Mucosa of gallbladder (tissue), 1 donor: Measurements from ENCODE around the gene BLACAT1. TPM values are rescaled to one million over a fixed set of nuclear protein-coding genes. Genes with fewer than 3 reads are reported as not detected.

Experiments used
- DNase-seq: peaks from one replicate; pipeline ENCODE4 v3.0.0-alpha.2; 2020; ENCODE audit warnings: low spot score
- total RNA-seq: library from RNA; stranded (reverse); gene quantifications from one replicate; pipeline ENCODE4 v1.2.1, GENCODE V29; 2021
- donor health status: DM: no; HTN: no; CAD: no.

BLACAT1 gene
- total RNA-seq, 1 donor from 2014 or later, result 0.81 TPM

DNA sequence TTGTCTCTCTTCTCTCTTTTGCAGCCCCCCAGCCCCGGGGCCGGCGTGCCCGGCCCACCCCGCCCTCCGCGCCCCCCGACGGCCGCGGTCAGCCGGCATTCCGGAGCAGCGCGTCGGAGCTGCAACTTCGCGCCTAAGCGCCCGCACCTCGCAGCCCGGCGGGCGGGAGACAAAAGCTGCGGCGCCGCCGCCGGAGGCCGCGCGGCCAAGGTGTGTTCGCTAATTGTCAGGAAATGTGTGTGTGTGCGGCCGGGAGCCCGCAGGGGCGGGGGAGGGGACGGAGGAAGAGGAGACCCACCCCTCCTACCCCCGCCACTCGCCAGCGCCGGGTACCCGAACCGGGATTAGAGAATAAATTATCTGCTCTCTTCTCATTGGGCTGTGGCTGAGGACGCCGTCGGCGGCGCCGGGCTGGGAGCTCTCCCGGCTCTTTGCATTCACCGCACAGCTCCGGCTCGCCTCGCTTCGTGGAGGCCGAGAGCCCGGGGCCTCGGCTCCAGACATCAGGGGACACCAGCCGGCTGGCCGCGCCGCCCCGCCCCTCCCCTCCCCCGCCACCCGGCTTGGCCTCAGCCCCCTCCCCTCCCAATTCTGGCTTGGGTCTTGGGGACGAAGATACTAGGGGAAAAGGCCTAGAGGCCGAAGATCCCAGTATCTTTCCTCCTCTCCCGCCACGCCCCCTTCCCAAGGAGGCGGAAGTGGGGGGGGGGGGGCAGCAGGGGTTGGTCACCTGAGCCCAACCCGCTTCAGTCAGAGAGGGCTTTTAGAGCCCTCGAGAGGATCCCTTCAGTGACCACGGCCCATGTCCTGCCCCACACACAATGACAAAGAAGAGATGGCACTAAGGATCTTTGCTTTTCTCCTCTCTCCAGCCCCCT, 1.3 kb upstream of the BLACAT1 start:
- DNase-seq, result no peak

DNA sequence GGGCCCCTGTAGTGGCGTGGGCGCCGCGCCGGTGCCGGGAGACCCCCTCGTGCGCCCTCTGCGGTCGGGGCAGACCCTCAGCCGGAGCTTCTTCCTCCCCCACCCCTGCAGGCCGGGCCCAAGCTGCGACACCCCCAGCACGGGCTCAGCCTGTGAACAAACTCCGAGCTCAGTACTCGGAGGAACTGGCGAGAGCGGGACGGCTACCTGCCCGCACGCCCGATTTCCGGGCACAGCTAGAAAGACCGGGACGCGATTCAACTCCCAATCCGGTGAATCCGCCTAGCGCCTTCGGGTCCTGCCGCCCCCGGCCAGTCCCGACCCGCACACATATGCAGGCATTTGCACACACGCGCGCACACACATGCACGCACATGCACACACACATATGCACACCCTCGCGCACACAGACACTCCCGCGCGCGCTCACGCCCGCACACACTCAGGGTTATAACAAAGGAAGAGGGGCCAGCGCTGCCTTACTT, 580 bp upstream of the BLACAT1 start:
- no peak for DNase-seq

DNA sequence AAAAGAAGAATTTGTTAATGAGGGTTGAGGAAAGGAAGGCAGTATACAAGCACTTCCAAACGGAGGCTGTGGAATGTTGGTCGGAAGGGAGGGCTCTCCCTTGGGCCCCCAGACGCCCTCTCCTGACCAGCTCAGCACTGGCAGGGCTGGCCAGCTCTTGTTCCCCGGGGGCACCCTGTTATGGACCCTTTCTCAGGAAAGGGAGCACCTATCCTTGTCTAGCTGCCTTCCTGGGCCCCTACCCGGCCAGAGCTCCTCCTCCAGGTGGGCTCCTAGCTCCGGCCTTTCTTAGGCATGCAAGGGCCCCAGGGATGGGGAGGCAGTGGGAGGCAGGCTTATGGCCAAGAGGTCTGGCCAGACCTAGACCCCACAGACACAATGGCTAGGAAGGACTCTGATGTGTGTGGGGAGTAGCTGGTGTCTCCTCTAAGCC, 926 bp downstream of the BLACAT1 start:
- DNase-seq, result no peak

DNA sequence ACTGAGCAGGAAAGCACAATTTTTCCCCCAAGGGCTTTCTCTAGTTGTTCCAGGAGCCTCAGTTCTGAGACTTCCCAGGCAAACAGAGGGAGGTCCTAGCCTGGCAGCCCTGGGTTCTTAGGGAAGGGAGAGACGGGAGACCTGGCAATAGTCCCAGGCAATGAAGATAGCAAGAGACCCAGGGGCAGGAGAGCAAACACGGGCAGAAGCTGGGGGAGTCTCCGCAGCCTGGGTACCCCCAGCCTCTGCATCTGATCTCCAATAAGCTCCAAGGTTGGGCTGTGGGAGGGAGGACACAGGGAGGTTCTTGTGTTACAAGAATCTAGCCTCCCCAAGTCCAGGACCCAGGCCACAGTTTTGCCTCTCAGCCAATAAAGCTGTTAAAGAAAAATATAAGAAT, 2.4 kb downstream of the BLACAT1 start:
- DNase-seq, result no peak

DNA sequence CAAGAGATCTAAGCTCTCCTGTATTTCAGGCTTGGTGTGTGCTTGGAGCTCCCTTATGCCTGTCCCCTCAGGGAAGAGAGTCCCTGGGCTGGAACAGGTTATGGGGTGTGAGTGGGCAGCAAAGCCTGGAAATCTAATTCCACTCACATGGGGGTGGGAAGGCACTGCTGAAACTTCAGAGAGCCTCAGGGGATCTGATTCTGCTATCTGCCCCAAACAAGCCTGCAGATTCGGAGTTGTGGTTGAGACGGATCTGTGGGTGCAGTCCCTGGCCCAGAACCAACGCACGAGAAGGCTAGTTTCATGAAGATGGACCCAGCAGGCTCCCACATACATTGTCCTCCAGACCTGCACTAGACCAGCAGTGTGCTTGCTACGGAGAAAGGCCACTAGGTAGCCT, 2.9 kb downstream of the BLACAT1 start:
- DNase-seq, result no peak

DNA sequence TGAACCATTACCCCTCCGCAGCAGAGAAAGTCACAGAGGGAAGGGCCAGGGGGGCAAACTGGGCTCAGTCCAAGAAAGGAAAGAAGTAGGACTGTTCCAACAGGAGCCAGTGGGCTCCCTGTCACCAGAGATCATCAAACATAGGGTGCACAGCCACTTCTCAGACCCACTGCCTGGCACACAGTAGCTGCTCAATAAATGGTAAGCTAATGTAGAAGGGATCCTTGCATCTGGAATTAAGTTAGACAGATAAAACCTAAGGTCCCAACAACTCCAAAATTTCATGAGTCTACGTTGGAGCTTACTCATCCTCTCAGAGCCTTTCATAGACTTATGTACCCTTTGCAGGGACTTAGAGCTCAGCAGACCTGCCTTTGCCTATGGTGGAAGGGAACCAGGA, 3.5 kb downstream of the BLACAT1 start:
- DNase-seq, result no peak

DNA sequence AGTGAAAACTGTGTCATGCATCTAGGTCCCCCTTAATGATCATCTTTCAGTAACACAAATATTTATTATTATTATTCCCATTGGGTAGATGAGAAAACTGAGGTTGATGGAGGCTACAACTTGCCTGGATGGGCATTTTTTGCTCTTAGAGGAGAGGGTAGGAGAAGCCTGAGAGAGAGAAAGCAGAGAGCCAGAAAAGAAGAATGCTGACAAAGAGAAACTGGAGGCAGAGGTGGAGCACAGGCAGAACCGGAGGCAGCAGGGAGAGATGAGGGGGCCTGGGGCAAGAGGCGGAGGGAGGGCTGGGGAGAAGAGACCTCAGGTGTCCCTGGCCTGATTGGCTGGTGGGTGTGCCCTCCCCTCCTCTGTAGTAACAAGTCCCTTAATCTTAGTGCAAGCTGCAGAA, 4.1 kb downstream of the BLACAT1 start:
- no peak for DNase-seq

DNA sequence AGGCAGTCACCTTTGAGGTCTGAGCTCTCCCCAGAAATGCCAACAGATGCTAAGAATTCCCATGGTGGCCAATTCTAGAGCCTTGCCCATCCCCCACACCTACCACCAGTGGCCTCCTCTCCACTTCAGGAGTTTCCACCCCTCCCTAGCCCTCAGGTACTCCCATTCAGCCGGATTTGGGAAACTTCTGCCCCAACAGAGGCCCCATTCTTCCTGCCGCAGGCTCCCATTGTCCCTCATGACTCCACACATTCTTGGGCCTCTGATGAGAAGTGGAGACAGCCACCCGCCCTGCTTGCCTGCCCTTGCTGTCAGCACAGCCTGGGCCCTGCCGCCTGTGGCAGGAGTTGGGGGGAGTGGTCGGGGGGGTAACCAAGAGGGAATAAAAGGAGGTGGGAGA, 4.6 kb downstream of the BLACAT1 start:
- no peak for DNase-seq

DNA sequence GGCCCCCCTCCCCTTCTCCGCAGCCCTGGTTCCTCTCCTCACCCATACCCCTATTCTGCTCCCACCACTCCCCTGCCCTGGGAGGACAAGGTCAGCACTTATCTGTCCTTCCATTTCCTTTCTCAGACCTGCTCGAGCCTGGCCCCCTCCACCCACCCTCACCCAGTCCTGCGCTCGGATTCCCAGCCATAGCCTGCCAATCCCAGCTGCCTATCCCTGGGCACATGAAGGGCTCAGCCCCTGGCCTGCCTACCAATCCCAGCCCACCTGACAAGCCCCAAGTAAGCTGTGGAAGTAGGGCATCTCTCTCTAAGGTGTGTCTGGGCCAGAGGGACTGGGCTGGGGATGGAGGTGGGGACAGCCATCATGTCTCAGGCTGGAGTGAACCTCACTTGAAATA, 5.4 kb downstream of the BLACAT1 start:
- no peak for DNase-seq

DNA sequence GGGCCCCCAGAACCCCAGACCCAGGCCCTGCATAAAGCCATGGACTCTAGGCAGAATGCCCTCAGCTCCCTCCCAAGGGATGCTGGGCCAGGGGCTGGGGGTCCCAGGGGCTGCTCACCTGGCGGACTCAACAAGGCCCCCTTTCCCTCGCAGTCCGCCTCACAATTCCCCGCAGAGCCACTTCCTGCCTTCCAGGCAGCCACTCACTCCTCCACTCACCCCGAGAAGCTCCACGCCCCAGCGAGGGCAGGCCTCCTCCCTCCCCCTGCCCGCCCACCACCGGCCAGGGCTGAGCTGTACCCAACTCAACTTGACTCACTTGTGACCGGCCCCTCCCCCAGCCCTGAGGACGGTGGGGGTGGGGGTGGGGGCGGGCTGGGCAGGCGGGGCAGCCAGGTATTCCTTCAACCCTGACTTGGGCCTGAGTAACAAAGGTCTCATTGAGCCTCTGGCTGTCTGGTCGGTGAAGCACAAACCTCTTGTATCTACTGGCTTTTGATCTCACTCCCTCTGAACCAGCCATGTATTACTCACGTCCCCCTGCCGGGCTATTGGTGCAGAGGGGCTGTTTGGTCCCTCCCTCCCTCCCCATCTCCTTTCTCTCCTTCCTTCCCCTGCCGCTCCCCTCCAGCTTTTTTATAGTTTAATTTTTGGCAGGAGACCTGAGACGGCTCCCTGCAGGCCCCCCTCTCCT, 5.9 kb downstream of the BLACAT1 start:
- peak; percentile 63 for DNase-seq

DNA sequence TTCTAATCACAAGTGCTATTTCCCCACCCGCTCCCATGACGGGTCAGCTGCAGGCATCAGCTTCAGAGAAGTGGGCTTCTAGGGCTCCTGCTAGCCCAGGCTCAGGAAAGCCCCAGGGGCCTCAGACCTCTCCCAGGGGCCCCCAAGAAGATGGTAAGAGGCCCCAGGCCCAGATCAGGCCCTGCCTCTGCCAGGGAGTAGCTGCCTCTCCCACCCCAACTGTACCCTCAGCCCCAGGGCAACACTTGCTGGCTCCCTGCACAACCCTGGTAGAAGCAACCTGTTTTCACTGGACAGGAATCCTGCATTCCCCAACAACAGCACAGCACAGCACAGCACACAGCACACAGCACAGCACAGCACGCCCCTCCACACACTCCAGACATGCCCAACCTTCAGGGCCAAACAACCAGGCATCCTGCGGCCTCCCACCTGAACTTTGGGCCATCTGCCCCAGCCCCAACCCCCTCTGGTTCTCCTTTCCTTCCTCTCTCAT, 6.5 kb downstream of the BLACAT1 start:
- no peak for DNase-seq

DNA sequence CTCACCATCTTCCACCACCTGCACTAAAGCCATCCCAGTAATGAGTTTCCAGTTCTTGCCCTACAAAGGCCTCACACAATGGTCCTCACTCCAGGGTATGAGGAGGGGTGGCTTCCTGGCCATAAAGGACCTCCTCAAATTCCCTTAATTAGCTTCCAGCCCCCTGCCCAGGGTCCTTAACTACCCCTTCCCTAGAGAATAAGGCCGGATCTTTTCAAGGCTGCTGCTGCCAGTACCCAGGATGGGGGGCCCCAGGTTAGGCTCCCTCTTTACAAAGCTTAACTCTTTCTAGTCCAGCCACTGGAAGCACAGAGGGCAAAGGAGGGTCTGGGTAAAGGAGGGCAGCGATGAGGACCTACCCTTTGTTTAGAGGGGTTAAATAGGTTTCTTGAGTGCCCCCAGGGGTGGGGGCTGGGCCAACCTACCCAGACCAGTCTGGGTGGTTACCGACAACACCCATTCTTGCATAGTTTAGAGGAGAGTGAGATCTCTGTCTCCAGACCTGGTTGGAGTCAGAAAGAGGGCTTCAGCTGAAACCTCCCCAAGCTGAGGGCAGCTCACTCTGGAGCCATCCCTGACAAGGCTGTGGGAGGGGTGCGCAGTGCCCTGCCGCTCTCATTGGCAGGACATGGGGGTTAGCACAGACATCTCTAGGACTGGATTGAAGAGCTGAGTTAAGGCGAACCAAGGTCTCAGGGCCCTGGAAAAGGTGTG, 7.1 kb downstream of the BLACAT1 start:
- no peak for DNase-seq

DNA sequence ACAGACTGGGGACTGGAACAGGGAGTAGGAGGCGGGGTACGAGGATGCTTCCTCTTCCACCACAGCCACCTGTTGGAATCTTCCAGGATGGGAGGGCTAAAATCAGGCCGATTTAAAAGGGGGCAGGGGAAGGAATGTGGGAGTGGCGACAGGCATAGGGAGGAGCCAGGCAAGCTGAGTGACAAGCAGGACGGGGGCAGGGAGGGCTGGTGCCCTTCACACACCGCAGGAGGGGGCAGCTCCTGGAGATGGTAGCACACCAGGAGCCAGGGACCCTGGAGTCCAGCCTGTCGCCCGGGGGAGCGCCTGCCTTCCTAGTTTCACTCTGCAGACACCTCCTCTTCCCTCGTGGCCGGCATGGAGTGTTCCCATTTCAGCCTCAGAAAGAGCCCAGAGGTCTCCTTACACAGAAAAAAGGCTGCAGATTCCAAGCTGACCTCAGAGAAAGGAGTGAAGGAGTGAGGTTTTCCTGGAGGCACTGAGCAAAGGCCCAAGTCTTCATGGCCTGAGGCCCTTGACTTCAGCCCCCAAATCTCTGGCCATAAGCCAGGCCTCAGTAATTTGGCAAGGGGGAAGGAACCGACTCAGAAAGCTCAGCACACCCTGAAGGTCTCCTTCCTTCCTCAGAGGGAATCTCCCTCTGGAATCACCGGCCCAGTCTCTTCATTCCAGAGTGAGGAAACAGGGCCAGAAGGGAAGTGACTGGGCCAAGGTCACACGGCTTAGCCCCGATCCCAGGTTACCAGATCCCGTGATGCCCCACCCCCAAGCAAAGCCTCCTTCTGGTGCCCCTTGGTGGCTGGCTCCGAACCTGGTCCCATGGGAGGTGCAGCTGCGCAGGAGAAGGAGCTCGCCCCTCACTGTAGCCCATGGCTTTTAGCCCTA, 8.1 kb downstream of the BLACAT1 start:
- DNase-seq, result no peak

DNA sequence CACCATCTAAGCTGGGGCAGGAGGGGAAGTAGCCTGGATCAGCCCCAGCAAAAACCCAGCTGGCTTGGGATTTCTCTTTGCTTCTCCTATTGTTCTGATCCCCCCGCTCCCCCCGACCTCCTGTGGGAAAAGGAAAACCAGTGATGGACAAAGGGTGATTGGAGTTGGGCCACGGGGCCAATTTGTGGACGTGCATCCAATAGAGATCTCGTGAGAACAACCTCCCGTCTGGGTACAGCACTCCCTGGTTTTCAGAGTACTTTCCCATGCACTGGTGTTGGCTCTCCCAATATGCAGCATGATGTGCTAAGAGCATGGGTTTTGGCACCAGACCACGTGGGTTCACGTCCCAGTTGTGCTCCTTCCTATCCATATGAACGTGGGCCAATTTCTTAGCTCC, 9.0 kb downstream of the BLACAT1 start:
- no peak for DNase-seq

DNA sequence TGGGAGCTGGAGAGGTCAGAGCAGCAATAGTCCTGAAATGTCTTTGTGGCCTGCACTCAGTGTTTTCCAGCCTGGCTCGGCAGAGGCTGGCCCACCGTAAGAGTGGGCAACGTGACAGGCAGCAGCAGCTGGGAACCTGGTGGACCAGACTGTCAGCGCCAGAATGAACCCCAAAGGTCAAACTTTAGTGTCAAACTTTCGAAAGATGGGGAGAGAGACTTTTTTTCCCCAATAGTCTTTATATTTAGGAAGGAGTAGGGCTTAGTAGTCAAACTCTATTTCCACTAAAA, 10.3 kb downstream of the BLACAT1 start:
- DNase-seq, result no peak

DNA sequence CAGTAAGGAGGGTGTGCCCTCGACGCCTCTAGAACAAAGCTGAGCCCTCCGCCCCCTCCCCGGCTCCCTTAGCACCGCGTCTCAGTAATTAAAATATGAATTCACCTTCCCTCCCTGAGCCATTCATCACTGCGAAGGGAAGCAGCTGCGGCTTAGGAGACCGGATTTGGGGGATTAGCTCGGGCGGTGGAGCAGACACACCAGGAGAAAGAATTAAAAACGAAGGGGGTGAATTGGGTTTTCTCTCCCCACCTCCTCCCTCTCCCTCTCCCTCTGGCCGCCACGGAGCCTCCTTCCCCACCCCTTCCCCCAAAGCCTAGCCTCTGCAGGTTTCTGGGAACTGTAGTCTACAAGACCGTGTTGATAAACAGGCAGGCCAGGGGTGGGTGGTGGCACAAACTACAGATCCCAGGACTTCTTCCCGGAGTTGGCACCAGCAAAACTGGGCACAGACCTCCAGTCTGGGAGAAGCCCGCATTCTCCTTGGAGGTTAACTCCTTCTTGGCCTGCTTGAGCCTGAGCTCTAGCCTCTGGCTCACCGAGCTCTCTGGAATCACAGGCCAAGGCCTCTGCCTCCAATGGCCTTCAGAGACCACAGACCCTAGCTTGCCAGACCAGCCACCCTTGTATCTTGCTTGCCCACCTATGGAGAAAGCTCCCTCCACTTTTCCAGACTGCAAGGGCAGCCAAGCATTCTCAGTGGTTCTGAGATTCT, 10.8 kb downstream of the BLACAT1 start:
- DNase-seq, result peak; percentile 61

DNA sequence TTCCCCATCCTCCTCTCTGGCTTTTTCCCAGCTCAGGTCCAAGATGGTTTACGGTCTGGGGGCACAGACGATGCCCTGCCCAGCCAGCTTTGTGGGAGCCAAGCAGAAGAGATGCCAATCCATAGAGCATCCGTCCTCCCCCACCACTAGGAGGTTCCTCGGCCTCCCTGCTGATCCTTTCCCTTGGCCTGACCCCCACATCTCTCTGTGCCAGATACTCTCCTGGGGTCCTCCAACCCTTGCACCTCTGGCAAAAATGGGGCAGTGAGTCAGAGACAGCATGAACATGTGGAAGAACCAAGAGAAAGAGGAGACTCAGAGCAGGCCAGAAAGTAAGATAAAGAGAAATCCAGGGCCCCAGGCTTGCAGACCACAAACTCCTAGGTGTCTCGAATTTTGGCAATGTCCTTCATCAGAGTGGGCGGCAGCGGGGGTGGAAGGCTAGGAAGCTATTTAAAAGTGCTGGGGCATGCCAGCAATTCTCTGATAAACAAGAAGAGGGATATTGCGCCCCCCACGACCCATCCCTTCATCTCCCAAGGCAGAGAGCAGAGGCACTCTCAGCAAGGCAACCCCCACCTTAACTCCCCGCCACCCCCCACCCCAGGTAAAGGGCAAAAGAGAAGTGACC, 11.4 kb downstream of the BLACAT1 start:
- DNase-seq, result no peak

DNA sequence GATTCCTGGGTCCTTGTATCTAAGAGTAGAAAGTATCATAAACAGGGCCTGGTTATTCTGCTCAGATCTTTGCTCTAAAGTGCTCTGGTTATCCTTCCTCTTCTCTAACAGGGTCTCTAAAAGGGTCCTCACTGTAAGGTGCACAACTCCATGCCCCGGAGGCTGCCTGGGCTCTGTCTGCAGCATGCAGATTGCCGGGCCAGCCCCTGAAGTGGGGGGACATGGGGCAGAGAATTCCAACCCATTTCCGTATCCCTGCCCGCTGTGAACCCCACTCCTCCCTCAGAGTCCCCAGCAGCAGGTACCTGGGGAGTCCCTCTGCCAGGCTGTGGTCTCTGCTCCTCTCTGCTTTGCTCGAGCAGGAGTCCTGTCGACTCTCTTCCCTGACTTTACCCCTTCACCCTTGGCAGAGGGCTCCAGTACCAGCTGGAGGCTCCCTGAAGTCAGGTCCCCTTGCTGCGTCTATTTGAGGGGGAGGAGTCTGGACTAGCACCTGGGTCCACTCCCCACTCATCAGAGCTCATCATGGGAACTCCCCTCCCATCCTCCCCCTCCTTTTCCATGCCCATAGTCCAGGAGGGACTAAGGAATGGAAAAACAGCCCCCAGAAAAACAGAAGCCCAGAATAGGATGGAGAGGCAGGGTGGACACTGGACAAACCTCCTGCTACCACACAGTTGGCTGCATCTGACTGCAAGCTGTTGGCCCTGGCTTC, 12.1 kb downstream of the BLACAT1 start:
- DNase-seq, result no peak

DNA sequence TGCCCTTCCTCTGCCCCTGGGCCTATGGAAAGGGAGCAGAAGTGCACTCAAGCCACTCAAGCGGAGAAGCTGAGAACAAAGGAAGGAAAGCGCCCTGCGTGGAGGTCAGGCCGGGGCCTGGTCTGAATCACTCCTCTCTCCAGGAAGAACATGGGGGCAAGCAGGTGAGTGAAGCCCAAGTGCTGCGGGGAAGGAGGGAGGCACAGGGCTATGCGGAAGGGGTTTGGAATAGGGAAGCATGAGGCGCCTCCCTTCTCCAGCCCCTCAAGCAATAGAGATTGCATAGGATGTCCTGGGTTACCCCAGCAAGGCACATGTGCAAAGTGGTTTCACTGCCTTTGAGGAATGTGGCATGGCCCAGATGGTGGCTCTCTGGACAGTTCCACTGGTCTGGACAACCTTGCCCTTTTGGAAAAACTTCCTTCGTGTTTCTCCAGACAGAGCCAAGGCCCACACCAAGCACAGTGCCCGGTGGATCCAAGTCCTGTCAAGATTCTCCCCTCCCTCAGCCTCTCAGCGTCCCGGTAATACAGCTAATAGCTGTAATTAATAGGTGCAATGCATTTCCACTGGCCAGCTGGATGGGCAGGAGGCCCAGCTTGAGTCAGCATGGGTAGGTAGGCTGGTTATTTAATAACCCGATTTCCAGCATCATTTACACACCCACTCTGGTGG, 13.7 kb downstream of the BLACAT1 start:
- DNase-seq, result peak; percentile 56
